ENCODE results near the gene BRINP1. TPM values are rescaled to one million over a fixed set of nuclear protein-coding genes. Genes with fewer than 3 reads are reported as not detected.

The BRINP1 gene
- total and polyA plus RNA-seq, 10 of the 15 experiments (the other 5 are each of a cell fraction or from before 2014, with no cell fraction given): not detected

- CTCF ChIA-PET: no interaction called here
- no peak for DNase-seq (ENCODE audit: low read depth, low spot score)
- 17% methylated on average over 4 of the region's 4 CpGs for WGBS (ENCODE audit: insufficient coverage, insufficient replicate concordance, low lambda C conversion rate, missing lambda C conversion rate)
Measured at GRCh38 chr9:119278171-119278570, 91.1 kb downstream of the BRINP1 start.

More at GRCh38 chr9:119278171-119278570, 91.1 kb downstream of the BRINP1 start:
- Histone ChIP-seq H4K20me1 (ENCODE audit: control insufficient read depth, insufficient read depth) (no peaks in the 10 kb centered on the region), H3K27ac (ENCODE audit: control insufficient read depth, insufficient read depth) (no peak overlapping the region), H3K79me2 (ENCODE audit: control insufficient read depth, insufficient read depth, low read length) (no peaks in the 10 kb centered on the region), H3K4me3 (no peak overlapping the region), H3K4me2 (ENCODE audit: control insufficient read depth, insufficient read depth) (no peak overlapping the region), H3K9ac (ENCODE audit: control insufficient read depth, insufficient read depth, low read length) (no peak overlapping the region), H3K36me3 (ENCODE audit: control insufficient read depth in 2 of 2, insufficient read depth in 2 of 2, low read length in 1 of 2) (no peaks in the 10 kb centered on the region), H3K4me1 (ENCODE audit: control insufficient read depth, insufficient read depth, low read length) (no peaks in the 10 kb centered on the region), H3K27me3 (replicated peaks in 1 of 2; ENCODE audit: control insufficient read depth in 2 of 2, insufficient read depth in 2 of 2, low read length in 1 of 2) (no peaks in the 10 kb centered on the region; a peak in 1 of 4 replicates), H3K9me3 (replicated peaks; ENCODE audit: control insufficient read depth, insufficient read depth, low read length) (no peaks in the 10 kb centered on the region), H2AFZ (ENCODE audit: control insufficient read depth, low read depth, low read length) (no peak overlapping the region)
- BruUV-seq (replicated peaks): no TSS peak
- no peak for FAIRE-seq
- in situ Hi-C loops (cut with MboI) (no loop called here), intact Hi-C loops (cut with micrococcal nuclease; ENCODE audit: unreplicated experiment) (no loop called here)
- ChIA-PET SMC1A (ENCODE audit: uncharacterized antibody, unreplicated experiment) (no interaction called here), RAD21 (ENCODE audit: unreplicated experiment) (no interaction called here), POLR2A (no interaction called here)
- ATAC-seq: no peak
- no peak for TF ChIP-seq USF2 (IDR thresholded peaks at IDR 0.05; ENCODE audit: borderline replicate concordance, low read depth, low read length)
- TF ChIP-seq CBFB (IDR thresholded peaks at IDR 0.05; ENCODE audit: low read depth): no peak
- TF ChIP-seq MYB (IDR thresholded peaks at IDR 0.05; ENCODE audit: borderline replicate concordance, low read depth, low read length): no peak
- no peak for TF ChIP-seq ZBED1 (IDR thresholded peaks at IDR 0.05; ENCODE audit: borderline replicate concordance)
- TF ChIP-seq EED (IDR thresholded peaks at IDR 0.05; ENCODE audit: low read depth): no peak
- no peak for TF ChIP-seq RELB (IDR thresholded peaks at IDR 0.05; ENCODE audit: low read depth)
- TF ChIP-seq TCF3 (IDR thresholded peaks at IDR 0.05; ENCODE audit: borderline replicate concordance, insufficient read depth, low read depth, low read length): no peak
- no peak for TF ChIP-seq TARDBP (IDR thresholded peaks at IDR 0.05; ENCODE audit: borderline replicate concordance)
- no peak for TF ChIP-seq SIN3A (IDR thresholded peaks at IDR 0.05; ENCODE audit: low read depth, low read length)
- TF ChIP-seq MAX (IDR thresholded peaks at IDR 0.05; ENCODE audit: low read depth, low read length): no peak
- TF ChIP-seq CEBPB (IDR thresholded peaks at IDR 0.05; ENCODE audit: borderline replicate concordance in 1 of 2, low read depth in 2 of 2, low read length in 2 of 2): no peak
- no peak for TF ChIP-seq ZNF592 (IDR thresholded peaks at IDR 0.05)
- TF ChIP-seq NR2C2 (IDR thresholded peaks at IDR 0.05; ENCODE audit: borderline replicate concordance, control insufficient read depth, insufficient read length, low read depth): no peak
- no peak for TF ChIP-seq ZNF24 (IDR thresholded peaks at IDR 0.05)
- TF ChIP-seq CBX3 (IDR thresholded peaks at IDR 0.05; ENCODE audit: borderline replicate concordance, low read depth): no peak

Data from GM12878 (cell line).